Right lobe of liver (tissue), 4 donors: ENCODE measurements around the gene TRIM73.
"Not testable (repeated sequence)": the region's sequence is repeated elsewhere in the genome, so short reads cannot be mapped to it uniquely, and the experiment has no call there.

Source experiments
- CTCF ChIP-seq, 4 donors: fragments of 200-600 bp in 3 of 4; fragments of 450-650 bp in 1 of 4; IDR thresholded peaks; one replicate each; pipeline versions ENCODE4 v1.5.1 to v1.8.0; 2016 to 2022; ENCODE audit warnings: antibody characterized with exemption in 4 of 4, mild to moderate bottlenecking in 2 of 4
- POLR2A ChIP-seq: fragments of 450-650 bp; IDR thresholded peaks from one replicate; pipeline ENCODE4 v1.6.1; 2017; ENCODE audit warnings: antibody characterized with exemption, mild to moderate bottlenecking
- donor health status: DM: no; HTN: no; CAD: no.
- donor health status: DM: no; HTN: no; CAD: no.
- donor health status: DM: no; HTN: yes; CAD: no.

GRCh38 chr7:75439000-75439399 lies 43.6 kb downstream of the TRIM73 start:
- not testable (repeated sequence) for TF ChIP-seq POLR2A; CTCF (IDR thresholded peaks at IDR 0.05)
